Measurements from ENCODE around the gene NUP153. TPM values are rescaled to one million over a fixed set of nuclear protein-coding genes. Genes with fewer than 3 reads are reported as not detected.

Gene NUP153
- total RNA-seq, 1 donor from 2014 or later, result 30.7 TPM

DNA sequence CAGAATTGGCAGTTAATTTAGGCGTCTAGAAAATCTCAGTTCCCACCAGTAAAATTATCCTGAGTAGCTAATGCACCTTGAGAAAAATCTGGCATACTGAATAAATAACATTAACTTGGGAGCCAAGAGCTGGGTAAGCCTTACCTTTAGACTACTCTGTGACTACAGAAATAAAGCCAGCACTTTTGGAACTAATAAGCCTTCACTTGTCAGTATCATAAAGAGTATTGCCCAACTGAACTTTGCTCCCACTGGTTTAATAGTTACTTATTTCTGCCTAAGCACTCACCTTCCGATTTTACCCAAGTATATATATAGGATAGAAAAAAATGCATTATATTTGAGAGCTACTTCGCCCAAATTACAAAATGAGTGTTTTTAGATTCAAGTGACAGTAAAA is 95.9 kb downstream of the NUP153 start:
- TF ChIP-seq, protein P1, sequence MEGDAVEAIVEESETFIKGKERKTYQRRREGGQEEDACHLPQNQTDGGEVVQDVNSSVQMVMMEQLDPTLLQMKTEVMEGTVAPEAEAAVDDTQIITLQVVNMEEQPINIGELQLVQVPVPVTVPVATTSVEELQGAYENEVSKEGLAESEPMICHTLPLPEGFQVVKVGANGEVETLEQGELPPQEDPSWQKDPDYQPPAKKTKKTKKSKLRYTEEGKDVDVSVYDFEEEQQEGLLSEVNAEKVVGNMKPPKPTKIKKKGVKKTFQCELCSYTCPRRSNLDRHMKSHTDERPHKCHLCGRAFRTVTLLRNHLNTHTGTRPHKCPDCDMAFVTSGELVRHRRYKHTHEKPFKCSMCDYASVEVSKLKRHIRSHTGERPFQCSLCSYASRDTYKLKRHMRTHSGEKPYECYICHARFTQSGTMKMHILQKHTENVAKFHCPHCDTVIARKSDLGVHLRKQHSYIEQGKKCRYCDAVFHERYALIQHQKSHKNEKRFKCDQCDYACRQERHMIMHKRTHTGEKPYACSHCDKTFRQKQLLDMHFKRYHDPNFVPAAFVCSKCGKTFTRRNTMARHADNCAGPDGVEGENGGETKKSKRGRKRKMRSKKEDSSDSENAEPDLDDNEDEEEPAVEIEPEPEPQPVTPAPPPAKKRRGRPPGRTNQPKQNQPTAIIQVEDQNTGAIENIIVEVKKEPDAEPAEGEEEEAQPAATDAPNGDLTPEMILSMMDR (conservative IDR thresholded peaks at IDR 0.05; ENCODE audit: low read depth, low read length), result no peak
- H3K4me3 ChIP-seq (ENCODE audit: low read depth, low read length), result no peak overlapping the region
- DNase-seq (ENCODE audit: low read depth), result no peak

DNA sequence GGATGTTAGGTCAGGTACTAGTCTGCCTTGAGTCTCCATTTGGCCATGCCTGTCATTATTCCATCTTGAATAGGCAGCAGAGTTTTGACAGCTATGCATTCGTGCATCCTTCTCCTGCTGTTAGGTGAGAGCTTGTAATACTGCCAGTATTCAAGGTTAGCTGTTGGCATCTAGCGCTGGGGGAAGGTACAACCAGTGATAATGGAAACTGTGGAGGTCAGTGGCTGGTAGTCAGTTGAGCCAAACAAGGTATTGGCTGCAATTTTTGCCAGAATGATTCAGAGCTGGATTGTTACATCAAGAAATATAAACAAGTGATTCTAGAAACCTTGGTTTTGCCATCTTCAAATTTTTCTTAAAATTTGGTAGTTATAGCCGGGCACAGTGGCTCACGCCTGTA is 100.1 kb downstream of the NUP153 start:
- DNase-seq (ENCODE audit: low read depth), result no peak
- H3K4me3 ChIP-seq (ENCODE audit: low read depth, low read length), result no peak overlapping the region
- TF ChIP-seq, protein P1 (conservative IDR thresholded peaks at IDR 0.05; ENCODE audit: low read depth, low read length), result no peak

DNA sequence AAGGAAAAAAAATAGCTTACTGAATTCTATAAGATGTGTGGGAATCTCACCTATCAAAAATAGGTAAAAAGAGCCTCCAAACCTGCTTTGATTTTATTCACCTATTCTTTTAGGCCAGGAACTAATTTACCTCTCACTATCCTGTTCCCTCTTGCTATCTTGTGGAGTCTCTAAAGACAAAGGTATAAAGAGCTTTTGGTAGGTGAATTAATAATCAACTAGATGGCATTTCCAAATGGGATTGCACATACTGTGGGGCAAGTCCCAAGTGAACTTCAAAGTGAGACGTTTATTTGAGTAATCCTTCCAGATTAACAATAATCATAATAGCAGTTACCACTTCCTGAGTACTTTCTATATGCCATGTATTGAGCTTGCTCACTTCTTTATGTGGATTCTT is 103.8 kb downstream of the NUP153 start:
- H3K4me3 ChIP-seq (ENCODE audit: low read depth, low read length), result no peak overlapping the region
- TF ChIP-seq, protein P1 (conservative IDR thresholded peaks at IDR 0.05; ENCODE audit: low read depth, low read length), result no peak
- no peak for DNase-seq (ENCODE audit: low read depth)

DNA sequence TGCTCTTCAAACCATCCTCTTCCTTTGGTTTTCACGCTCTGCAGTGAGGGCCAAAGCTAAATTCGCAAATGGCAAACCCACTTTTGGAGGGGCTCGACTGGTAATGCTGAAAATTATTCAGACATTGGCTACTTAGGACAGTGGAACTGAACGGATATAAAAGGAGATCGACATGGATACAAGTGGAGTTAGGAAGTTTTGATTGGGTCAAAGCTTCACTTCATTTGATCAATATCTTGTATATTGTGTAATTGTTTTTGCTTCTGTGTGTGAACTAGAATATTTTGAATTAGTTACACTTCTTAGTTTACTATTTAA is 105.4 kb downstream of the NUP153 start:
- TF ChIP-seq, protein P1 (conservative IDR thresholded peaks at IDR 0.05; ENCODE audit: low read depth, low read length), result no peak
- peak overlapping the region; percentile 83 for H3K4me3 ChIP-seq (ENCODE audit: low read depth, low read length)
- DNase-seq (ENCODE audit: low read depth), result no peak

DNA sequence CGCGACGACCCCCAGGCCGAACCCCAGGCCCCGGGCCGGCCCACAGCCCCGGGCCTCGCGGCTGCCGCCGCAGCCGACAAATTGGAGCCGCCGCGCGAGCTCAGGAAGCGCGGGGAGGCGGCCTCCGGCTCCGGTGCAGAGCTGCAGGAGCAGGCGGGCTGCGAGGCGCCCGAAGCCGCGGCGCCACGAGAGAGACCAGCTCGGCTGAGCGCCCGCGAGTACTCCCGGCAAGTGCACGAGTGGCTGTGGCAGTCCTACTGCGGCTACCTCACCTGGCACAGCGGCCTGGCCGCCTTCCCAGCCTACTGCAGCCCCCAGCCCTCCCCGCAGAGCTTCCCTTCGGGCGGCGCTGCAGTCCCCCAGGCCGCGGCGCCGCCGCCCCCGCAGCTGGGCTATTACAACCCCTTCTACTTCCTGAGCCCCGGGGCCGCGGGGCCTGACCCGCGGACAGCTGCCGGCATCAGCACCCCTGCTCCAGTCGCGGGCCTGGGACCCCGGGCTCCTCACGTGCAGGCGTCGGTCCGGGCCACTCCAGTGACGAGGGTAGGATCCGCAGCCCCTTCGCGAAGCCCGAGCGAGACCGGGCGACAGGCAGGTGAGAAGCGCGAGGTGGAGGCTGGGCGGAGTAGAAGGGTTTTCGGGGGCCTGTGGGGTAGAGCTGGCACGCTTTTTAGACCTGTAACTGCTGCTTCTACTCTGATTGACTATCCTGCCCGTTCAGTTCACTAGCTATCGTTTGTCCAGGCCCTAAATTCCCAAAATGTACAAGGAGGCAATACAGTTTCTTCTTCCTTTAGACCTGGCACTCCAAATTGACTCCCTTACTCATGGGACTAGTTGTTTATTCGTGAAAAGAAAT is 106.0 kb downstream of the NUP153 start:
- peak overlapping the region; percentile 83 for H3K4me3 ChIP-seq (ENCODE audit: low read depth, low read length)
- no peak for DNase-seq (ENCODE audit: low read depth)
- TF ChIP-seq, protein P1 (conservative IDR thresholded peaks at IDR 0.05; ENCODE audit: low read depth, low read length), result no peak

DNA sequence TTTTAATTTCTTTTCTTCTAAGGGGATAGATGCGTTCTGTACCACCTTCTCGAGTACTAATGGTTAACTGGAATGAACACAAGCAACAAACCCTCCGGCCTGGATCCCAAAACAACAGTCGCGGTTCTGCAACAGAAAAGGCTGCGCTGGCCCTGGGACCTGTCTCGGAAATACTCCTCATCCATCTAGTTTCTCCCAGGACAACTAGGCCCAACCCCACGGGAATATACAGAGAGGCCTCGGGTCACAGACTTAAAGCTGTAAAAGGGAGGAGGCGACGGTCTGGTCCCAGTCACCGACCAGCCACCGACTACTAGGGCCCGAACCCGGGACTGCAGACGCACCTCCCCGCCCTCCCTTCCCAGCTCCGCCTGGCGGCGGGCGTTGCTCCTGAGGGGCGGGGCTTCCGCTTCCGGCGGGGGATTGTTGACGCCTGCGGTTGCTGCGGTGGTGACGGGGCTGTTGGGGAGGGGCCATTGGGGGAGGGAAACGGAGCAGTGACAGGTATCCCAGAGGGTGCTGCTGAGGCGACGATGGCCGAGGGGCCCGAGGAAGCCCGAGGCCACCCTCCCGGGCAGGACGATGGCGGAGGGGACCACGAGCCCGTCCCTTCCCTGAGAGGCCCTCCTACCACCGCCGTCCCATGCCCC is 106.7 kb downstream of the NUP153 start, which contains the start of gene FAM8A1:
TSS of gene FAM8A1 (plus strand) at position 426 of the 650 bp plus-strand sequence. CDS start at position 534, 108 bp downstream.
- peak within 1 kb of the TSS; percentile 83 for H3K4me3 ChIP-seq (ENCODE audit: low read depth, low read length)
- no peak for DNase-seq (ENCODE audit: low read depth)
- TF ChIP-seq, protein P1 (conservative IDR thresholded peaks at IDR 0.05; ENCODE audit: low read depth, low read length), result peak; percentile 51
